Cerebellar nuclear complex (tissue), 1 donor: ENCODE results near the gene UGT2A1.

Source experiments
- DNase-seq, 2 experiments: peaks; one replicate each; lab custom pipeline; 2025; lab: John Stamatoyannopoulos, UW

UGT2A1 gene

DNA sequence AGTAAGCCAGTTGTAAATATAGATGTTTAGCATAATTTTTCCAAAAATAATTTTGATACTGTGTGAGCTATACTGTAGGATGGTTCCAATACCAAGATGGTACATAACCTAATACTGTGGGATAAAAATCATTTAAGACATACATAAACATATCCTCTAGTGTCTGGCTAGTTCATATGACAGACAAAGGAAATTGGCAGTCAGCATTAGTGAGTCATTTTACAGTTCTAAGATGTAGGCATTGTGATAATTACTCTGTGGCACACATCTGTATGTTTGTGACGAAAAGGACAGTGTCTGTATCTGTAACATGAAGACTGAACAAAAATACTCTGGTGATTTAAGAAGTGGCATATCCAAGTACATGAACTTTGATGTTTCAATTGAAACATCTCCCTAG is 63.2 kb downstream of the UGT2A1 start:
- DNase-seq = no peak

- DNase-seq = no peak
Observed at GRCh38 chr4:69584135-69584534, 68.9 kb downstream of the UGT2A1 start.

DNA sequence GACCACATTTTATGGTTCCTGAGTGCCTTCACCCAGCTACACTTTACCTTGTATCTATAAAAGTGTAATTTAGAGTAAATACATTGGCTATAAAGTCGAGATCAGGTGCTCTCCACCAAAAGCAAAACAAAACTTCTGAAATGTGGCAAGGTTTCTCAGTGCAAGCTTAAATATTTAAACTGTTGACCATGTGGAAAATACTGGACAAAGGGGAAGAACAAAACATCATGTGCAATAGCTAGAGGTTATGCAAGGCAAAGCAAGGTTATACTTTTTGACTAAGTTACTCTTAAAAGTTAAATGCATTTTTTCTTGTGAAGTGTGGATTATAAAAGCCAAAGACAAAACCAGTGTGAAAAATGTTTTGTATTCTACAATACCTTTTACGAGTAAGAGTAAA is 69.5 kb downstream of the UGT2A1 start:
- DNase-seq = no peak

DNA sequence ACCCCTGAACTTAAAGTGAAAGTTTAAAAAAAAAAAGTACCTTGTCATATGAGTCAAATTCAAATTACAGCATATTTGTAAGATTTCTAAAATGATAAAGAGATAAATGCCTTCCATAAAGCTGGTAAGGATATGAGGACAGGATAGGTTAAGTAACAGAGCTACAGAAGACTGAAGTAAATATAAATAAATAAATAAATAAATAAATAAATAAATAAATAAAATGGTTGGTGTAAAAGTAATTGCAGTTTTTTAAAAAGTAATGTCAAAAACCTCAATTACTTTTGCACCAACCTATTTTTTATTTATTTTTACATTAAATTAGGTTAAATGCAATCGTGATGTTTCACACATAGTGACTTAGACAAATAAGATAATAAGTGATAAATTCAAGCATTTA is 75.8 kb downstream of the UGT2A1 start:
- no peak for DNase-seq

DNA sequence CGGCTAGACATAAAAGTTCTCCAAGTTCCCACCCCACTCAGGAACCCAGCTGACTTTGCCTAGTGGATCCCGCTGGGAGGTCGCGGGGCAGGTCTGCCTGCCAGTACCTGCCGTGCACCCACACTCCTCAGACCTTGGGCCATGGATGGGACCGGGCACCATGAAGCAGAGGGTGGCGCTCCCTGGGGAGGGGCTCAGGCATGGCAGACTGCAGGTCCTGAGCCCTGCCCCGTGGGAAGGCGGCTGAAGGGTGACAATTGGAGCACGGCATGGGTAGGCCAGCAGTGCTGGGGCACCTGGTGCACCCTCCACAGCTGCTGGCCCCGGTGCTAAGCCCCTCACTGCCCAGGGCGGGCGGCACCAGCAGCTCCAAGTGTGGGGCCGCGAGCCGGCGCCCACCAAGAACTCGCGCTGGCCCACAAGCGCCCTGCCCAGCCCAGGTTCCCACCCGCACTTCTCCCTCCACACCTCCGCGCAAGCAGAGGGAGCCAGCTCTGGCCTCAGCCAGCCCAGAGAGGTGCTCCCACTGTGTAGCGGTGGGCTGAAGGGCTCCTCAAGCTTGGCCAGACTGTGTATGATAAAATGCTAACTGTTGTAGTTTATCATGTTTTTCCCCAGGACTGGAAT is 76.7 kb downstream of the UGT2A1 start:
- DNase-seq = no peak

DNA sequence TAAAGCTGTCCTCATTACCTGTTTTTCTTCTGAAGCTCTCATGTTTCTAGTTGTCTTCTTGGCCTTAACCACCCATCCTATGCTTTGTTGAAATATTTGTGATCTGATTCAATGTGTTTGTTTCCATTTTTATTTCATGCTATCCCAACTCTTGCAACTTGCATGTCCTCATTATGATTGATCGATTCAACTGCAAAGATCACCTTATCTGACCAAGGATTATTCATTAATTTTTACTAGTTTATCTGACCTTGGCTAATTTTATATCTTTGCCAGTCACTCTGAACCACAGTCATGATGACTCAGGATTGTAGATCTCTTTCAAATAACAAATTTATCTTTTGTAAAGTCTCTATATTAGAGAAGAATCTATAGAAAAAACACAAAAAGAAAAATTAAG is 84.3 kb downstream of the UGT2A1 start:
- no peak for DNase-seq

GRCh38 chr4:69563424-69563823 is 89.6 kb downstream of the UGT2A1 start:
- no peak for DNase-seq

GRCh38 chr4:69549651-69550050 is 103.4 kb downstream of the UGT2A1 start:
- no peak for DNase-seq

DNA sequence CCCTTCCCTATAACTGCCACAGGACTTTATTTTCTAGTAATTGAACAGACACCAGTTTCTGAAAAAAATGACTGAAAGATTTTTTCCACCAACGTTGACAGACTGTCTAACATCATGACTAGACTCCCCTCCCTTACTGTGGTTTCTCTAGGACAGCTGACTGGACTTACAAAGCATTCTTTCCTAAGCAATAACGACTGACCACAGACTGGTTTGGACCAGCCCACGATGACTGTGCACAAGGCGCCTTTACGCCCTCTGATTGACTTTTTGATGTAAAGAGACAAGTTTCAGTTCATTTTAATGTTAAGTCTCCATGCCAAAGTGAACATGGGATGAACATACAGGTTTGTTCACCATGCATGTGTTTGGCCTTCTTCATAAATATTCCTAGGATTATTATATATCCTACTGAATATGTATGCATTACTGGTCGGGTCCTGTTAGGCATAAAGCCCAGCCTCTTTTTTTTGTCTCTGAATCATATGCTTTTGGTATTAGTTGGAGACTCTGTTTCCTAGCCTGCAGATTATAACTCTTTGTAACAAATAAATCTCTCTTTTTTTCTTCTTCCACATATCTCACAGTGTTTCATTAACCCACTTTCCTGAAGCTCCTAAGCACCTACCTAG is 106.8 kb downstream of the UGT2A1 start:
- no peak for DNase-seq
